Coronary artery (tissue), 2 donors: ENCODE results near the gene RUBCNL.

Experiments used
- DNase-seq: peaks from one replicate; pipeline ENCODE4 v3.0.0-alpha.2; 2017; ENCODE audit warnings: low spot score
- H3K27ac ChIP-seq, 2 donors: fragments of 200-600 bp; sonication (generic); one replicate each; pipeline ENCODE4 v1.5.1; 2016 to 2019
- H3K4me3 ChIP-seq: fragments of 200-600 bp; sonication (generic); 2 replicates; pipeline ENCODE4 v1.5.1; 2016; ENCODE audit warnings: mild to moderate bottlenecking, moderate library complexity
- CTCF ChIP-seq: fragments of 200-600 bp; sonication (generic); IDR thresholded peaks from one replicate; pipeline ENCODE4 v1.5.1; 2019; ENCODE audit warnings: antibody characterized with exemption

The RUBCNL gene

GRCh38 chr13:46360604-46361003 lies 26.4 kb downstream of the RUBCNL start:
- Histone ChIP-seq H3K27ac (no peak overlapping the region), H3K4me3 (no peak overlapping the region)
- no peak for DNase-seq
- TF ChIP-seq CTCF = no peak

DNA sequence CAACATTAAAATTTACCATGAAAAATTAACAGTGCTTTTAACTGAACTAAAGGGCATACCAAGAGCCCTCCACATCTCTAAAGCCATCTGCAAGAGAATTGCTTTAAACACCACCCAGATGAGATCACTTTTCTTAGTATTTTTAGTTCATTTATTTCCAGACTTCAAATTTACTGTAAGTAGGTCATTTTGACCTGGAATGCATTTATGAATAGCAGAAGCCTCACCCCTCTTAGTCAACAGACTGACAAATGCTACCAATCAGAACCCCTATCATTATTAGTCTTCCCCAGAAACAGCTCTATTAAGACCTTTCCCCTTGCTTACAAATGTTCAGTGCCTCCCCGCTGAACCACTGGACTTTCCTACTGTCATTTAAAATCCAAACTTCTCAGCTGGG lies 27.3 kb downstream of the RUBCNL start:
- no peak for TF ChIP-seq CTCF
- DNase-seq = no peak
- H3K27ac ChIP-seq = no peak overlapping the region
- H3K4me3 ChIP-seq = no peak overlapping the region

DNA sequence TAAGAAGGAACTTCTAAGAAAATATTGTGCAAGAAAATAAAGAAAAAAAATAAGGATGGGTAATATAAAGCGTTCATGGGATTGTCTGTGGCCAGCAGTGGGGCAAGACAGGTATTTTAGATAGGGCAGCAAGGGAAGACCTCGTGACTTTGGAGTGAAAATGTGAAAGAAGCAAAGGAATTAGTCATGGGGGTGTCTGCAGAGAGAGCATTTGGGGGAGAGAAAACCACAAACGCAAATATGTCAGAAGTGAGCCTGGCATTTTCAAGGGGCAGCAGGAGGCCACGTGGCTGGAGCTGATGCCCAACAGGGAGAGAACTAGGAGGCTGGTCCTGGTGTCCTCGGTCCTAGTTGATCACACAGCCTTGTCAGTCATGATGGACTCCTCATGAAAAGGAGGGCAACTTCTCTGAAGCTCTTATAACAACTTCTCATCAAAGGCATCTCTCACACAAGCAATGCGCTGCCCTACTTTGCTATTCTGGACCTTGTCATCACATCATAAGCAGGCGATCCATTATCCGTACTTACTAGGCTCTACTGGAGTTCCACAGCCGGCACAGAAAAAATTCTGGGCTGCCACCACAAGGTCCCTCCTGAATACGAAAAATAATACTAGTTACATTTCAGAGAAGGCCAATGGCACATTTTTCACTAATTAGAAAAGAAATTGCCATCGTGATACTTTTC lies 31.0 kb downstream of the RUBCNL start:
- Histone ChIP-seq H3K27ac (no peak overlapping the region), H3K4me3 (no peak overlapping the region)
- DNase-seq = no peak
- TF ChIP-seq CTCF = no peak

GRCh38 chr13:46355088-46355468 lies 32.0 kb downstream of the RUBCNL start:
- H3K4me3 ChIP-seq = no peak overlapping the region

DNA sequence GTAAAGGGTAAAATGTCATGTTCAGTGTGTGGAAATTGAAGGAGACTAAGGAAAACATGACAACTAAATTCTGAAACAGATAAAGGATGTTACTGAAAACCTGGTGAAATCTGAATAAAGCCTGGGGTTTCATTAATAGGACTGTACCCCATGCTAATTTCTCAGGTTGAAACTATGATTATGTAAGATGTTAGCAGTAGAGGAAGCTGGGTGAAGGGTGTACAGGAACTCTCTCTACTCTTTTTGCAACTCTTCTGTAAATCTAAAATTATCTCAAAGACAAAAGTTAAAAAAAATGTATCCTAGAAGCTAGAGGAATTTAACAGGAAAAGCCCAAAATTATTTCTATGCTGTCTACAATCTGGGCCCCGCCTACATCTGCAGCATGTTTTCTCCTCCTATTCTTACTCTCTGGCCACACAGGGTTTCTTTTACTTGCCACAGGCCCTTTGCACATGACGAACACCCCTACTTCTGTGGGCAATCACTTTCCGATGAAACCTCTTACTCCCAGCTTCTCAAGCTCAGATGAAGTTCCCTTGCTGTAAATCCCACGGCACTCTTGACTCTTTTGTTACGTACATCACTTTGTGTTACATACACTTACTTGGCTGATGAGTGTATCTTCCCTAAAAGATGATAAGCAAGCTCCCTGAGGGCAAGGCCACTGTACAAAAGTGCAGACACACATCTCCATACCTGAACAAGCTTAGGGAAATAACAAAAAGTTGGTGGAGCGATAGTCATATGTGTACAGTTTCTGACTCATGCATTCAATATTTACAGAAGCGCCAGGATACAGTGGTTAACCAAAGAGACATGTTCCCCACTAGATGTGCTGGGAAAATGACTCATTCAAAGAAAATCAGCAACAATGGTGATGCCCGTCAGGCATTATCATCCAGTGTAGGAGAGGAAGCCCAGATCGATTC lies 32.6 kb downstream of the RUBCNL start:
- TF ChIP-seq CTCF = no peak
- no peak for DNase-seq
- H3K4me3 ChIP-seq = no peak overlapping the region
- H3K27ac ChIP-seq = peak overlapping the region in 1 of 2 donors; percentile 48

More at GRCh38 chr13:46355088-46355468, 32.0 kb downstream of the RUBCNL start:
- H3K27ac ChIP-seq = no peak overlapping the region
- no peak for TF ChIP-seq CTCF
- DNase-seq = no peak

GRCh38 chr13:46352805-46353204 lies 34.2 kb downstream of the RUBCNL start:
- H3K4me3 ChIP-seq = no peak overlapping the region
- no peak for TF ChIP-seq CTCF
- no peak for DNase-seq
- H3K27ac ChIP-seq = peak overlapping the region in 1 of 2 donors; percentile 11

DNA sequence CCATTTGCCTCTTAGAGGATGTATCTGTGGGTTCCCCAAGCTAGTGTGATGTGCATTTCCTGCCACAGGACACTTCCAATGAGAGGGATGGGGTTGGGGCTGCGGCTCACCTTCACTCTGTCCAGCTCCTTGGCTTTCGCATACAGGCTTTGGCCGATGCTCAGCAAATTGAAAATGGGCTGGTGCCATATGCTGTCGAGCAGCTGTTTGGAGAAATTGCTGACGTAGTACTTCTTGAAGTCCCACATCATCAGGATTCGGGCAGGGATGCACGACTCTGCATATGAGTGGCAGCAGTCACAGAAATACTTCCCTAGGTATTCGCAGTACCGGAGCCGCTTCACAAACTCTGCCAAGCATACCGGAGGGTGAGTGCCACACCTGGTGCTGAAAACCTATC lies 37.0 kb downstream of the RUBCNL start:
- Histone ChIP-seq H3K4me3 (no peak overlapping the region), H3K27ac (no peak overlapping the region)
- no peak for TF ChIP-seq CTCF
- DNase-seq = no peak
